Suprapubic skin (tissue), 4 donors: ENCODE data around the gene XYLT1.

ENCODE experiments used
- EP300 ChIP-seq: sonication (generic); formaldehyde crosslinking; IDR thresholded peaks from one replicate; pipeline ENCODE4 v1.6.1; 2017; ENCODE audit warnings: antibody characterized with exemption
- POLR2AphosphoS5 ChIP-seq, 3 donors: sonication (generic); formaldehyde crosslinking; IDR thresholded peaks; one replicate each; pipeline ENCODE4 v1.6.1; 2017; ENCODE audit warnings: antibody characterized with exemption in 3 of 3

DNA sequence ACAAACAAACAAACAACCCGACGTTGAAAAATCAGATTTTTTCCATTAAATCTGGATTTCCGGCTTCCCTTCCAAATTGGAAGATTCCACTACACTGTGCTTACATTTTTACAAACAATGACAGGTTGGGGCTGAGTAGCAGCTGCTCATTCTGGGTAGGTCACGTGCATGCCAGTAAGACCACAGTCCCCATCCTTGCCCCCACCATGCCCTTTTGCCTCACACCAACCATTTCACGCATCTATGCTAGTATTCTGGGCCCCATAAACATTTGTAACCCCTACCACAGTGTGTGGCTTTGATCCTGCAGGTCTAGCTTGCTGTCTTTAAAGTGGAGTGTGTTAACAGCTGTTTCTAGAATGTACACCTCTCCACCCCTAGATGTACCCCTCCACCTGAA, 366.1 kb downstream of the XYLT1 start:
- no peak for TF ChIP-seq EP300
- no peak for TF ChIP-seq POLR2AphosphoS5 (IDR thresholded peaks at IDR 0.05)
